Measurements from ENCODE around the gene PDE11A.

Gene PDE11A

GRCh38 chr2:177733322-177733855, 339.2 kb downstream of the PDE11A start:
- no peak for DNase-seq (ENCODE audit: low read depth)
- no peak overlapping the region for H3K4me3 ChIP-seq (ENCODE audit: low read depth, low read length)
- TF ChIP-seq, protein P1, sequence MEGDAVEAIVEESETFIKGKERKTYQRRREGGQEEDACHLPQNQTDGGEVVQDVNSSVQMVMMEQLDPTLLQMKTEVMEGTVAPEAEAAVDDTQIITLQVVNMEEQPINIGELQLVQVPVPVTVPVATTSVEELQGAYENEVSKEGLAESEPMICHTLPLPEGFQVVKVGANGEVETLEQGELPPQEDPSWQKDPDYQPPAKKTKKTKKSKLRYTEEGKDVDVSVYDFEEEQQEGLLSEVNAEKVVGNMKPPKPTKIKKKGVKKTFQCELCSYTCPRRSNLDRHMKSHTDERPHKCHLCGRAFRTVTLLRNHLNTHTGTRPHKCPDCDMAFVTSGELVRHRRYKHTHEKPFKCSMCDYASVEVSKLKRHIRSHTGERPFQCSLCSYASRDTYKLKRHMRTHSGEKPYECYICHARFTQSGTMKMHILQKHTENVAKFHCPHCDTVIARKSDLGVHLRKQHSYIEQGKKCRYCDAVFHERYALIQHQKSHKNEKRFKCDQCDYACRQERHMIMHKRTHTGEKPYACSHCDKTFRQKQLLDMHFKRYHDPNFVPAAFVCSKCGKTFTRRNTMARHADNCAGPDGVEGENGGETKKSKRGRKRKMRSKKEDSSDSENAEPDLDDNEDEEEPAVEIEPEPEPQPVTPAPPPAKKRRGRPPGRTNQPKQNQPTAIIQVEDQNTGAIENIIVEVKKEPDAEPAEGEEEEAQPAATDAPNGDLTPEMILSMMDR (conservative IDR thresholded peaks at IDR 0.05; ENCODE audit: low read depth, low read length), result no peak

- no peak overlapping the region for H3K4me3 ChIP-seq (ENCODE audit: low read depth, low read length)
- no peak for DNase-seq (ENCODE audit: low read depth)
- TF ChIP-seq, protein P1 (conservative IDR thresholded peaks at IDR 0.05; ENCODE audit: low read depth, low read length), result no peak
Measured at GRCh38 chr2:177731384-177731783, 341.2 kb downstream of the PDE11A start.

DNA sequence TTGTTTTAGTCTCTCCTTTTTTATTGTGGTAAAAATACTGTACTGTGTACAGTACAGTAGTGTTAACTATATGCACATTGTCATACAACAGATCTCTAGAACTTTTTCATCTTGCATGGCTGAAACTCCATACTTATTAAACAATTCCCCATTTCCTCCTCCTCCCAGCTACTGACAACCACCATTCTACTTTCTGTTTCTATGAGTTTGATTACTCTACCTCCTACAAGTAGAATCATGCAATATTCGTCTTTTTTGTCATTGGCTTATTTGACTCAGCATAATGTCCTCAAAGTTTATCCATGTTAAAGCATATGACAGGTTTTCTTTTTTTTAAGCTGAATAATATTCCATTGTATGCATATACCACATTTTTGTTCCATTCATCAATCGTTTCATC, 341.8 kb downstream of the PDE11A start:
- DNase-seq (ENCODE audit: low read depth), result no peak
- H3K4me3 ChIP-seq (ENCODE audit: low read depth, low read length), result no peak overlapping the region
- TF ChIP-seq, protein P1 (conservative IDR thresholded peaks at IDR 0.05; ENCODE audit: low read depth, low read length), result no peak

- TF ChIP-seq, protein P1 (conservative IDR thresholded peaks at IDR 0.05; ENCODE audit: low read depth, low read length), result no peak
- no peak for DNase-seq (ENCODE audit: low read depth)
- H3K4me3 ChIP-seq (ENCODE audit: low read depth, low read length), result no peak overlapping the region
Measured at GRCh38 chr2:177730363-177730762, 342.2 kb downstream of the PDE11A start.

DNA sequence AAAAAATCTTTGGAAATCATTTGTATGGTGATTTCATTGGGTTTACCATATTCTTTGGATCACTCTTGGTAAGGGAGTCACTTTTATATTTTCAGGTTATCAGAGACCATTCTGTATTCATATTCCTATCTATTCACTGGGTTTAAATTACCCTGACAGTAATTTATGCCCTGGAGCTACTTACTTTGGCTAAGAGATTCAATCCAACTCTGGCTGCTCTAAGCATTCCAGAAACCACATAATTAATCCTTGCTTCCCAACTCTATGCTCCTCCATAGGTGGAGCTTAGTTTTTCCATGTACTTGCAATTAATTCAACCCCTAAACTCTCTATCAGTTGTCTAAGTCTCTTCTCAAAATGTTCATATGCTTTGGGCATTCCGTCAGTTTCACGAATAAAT, 343.7 kb downstream of the PDE11A start:
- H3K4me3 ChIP-seq (ENCODE audit: low read depth, low read length), result no peak overlapping the region
- TF ChIP-seq, protein P1 (conservative IDR thresholded peaks at IDR 0.05; ENCODE audit: low read depth, low read length), result no peak
- no peak for DNase-seq (ENCODE audit: low read depth)

DNA sequence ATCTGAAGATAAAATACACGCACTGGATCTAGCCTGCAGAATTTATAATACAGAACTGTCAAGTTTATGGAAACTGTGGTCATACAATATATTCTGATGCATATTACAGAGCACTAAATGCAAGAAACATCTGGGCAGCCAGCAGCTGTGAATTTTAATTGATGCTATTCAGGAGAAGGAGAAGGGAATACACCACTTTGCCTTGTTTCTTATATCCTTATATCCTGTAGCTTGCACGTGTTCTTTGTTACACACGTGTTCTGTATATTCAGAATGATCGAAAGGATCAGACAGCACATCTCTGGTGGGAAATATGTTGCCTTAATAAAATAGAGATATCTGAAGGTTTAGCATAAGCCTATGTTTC, 344.2 kb downstream of the PDE11A start:
- H3K4me3 ChIP-seq (ENCODE audit: low read depth, low read length), result no peak overlapping the region
- DNase-seq (ENCODE audit: low read depth), result no peak
- TF ChIP-seq, protein P1 (conservative IDR thresholded peaks at IDR 0.05; ENCODE audit: low read depth, low read length), result no peak

DNA sequence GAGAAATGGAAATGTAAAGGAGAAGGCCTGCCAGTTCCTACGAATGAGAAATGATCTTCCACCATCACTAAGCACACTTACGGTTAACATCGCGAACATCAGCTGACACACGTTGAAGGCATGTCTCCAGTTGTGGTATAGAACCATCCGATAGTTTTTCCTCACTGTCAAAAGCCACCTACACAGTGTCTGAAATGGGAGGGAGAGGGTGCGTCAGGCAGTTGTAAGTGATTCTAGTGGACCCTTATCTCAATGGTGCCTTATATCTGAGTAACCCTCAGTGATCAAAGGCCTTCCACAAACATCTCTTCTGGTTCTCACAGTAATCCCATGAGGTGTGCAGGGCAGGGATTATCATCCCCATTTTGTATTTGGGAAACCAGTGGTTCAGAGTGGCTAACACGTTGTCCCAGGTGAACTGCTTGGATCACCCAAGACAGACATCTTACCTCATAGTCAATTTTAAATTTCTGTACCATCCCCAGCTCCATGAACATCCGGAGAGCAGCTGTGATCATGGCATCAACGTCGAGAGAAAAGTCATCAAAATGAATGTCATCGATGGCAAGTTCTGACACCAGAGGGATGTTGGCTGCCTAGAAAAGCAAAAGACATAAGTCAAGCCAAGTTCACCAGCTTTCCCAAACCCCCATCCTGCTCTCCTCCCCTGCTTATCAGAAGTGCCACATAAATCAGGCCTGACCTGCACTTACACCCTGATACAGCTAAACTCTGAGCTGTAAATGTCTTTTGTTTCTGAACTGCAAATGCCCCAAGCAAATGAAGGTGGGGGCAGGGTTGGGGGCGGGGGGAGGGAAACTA, 344.8 kb downstream of the PDE11A start:
- TF ChIP-seq, protein P1 (conservative IDR thresholded peaks at IDR 0.05; ENCODE audit: low read depth, low read length), result no peak
- no peak overlapping the region for H3K4me3 ChIP-seq (ENCODE audit: low read depth, low read length)
- DNase-seq (ENCODE audit: low read depth), result no peak

All from choroid plexus epithelial cell (primary cell).